GM19025 (cell line): Measurements from ENCODE around the gene EIF4G3.
"Not testable (repeated sequence)": the region's sequence is repeated elsewhere in the genome, so short reads cannot be mapped to it uniquely, and the experiment has no call there.

ENCODE experiments used
- ATAC-seq: cut with Tn5 transposase; IDR thresholded peaks from one replicate; pipeline ENCODE4 v1.9.1; 2021; ENCODE audit warnings: mild to moderate bottlenecking, low read depth, moderate library complexity; ENCODE audit not compliant: unreplicated experiment

EIF4G3 gene

DNA sequence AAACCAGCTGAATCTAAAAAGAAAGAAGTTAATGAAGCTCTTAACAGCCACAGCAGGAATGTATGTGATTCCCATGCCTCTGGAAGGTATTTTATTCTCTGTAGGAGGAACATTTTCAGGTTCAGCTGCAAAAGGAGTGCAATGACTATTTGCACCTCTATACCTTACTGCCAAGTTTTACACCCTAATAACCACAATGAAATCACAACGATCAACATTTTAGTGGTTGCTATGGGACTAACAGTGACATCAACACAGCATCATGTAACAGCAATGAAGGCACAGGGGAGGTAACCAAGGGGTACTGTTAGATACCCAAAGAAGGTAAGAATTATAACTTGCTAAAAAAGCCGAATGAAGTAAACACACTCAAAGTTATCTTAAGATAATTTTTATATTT is 273.3 kb downstream of the EIF4G3 start:
- no peak for ATAC-seq

DNA sequence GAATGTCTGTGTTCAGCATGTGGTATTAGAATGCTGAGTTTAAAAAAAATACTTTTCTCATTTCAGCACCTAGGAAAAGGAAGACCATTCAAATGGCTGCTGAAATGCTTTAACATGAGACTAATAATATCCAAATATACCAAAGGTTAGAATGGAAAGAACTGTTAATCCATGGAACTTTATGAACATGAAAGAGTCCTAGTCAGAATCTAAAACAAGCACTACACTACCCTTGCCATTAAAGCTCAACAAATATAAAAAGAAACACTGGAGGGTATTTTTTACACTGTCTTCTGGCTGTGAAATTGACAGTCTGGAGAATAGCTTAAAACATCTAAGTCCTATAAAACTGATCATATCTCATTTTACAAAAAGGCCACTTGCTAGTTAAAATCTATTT is 276.6 kb downstream of the EIF4G3 start:
- ATAC-seq: no peak

DNA sequence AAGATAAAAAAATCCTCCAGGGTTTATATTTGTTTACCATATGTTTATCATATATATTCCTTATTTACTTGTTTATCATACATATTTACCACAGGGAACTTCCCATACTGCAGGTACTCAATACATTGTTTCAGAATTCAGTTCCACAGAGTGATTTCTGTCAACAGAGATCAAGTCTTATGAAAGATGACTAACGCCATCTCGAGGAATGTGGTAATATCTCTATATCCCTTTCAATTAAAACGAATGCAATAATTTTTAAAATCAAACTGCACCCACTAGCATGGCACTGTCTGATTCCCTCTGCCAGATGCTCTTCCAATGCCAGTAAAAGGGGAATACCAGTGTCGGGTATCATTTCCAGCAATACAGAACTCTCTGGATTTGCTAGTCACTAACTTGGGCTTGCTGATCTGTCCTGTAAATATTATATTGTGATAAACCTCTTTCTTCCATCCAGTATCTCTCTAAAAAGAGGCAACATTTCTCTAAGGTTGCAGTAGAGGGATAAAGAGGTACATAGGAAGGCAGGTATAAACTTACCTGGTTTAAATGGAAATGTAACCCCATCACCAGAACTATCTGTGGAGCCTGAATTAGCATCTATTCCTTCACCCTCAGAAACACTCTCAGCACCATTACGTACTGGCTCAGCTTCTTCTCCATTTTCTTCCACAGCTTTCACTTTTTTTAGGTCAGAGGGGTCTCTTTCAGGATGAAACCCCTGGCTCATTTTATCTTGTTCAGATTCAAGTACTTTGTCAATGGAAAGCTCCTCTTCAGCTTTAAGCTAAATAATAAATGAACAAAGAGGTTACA is 277.3 kb downstream of the EIF4G3 start:
- ATAC-seq: no peak

DNA sequence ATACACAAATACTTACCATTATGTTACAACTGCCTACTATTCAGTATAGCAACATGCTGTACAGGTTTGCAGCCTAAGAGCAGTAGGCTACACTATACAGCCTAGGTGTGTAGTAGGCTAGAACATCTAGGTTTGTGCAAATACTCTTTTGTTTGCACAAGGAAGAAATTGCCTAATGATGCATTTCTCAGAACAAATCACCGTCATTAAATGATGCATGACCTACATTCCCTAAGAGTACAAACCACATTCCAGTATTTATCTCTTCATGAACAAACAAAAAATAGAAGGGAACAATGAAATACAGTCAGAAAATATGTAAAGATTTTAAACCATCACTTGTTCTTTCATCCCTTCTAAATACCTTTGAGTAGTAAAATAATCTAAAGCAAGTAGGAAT is 279.9 kb downstream of the EIF4G3 start:
- ATAC-seq: no peak

DNA sequence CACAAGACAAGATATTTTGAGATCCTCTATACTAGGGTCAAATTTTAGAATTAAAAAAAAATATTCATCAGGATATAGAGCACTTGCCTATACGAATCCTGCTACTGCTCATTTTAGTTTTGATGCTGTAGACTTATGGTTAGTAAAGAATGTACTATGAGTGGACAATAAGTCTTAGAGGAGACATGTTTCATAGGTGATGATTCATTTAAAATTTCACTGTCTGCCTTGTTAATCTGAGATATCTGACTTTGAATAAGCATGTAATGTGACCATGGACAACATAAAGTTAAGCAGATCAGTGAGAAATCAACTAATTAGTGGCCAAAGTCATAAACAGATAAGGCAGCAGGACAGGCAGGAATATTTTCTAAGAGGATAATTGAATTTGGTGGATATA is 282.8 kb downstream of the EIF4G3 start:
- ATAC-seq: no peak

DNA sequence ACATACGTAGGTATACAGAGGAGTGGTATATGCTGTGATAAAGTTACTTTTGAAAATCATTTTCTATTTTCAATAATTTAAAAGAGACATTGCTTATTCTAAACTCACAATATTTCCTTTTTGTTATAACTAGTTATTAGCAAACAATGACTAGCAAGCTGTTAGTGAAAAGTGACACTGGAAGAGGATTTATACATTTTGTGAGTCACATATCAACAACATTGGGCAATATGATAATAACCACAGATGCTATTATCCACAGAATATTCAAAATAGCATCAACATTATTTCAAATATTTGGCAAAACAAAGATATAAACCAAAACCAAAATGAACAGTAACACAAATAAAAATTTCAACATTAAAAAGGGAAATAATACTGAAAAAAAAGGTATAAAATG is 285.6 kb downstream of the EIF4G3 start:
- no peak for ATAC-seq

DNA sequence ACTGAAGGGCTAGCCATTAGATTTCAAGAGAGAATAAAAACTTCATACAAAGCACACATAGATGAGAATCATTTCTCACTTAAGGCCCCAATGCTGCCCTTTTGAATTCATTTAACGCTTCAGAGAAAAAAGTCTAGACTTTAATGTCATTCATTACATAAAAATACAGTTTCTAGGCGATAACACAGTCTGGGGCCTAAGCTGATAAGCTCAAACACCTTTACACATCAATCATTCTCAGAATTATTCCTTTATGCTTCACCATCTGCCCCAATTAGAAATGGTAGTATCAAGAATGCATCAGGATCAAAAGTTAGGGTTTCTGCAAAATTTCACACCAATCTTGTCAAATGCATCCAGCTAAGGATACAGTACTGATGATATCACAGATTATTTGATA is 289.5 kb downstream of the EIF4G3 start:
- no peak for ATAC-seq

DNA sequence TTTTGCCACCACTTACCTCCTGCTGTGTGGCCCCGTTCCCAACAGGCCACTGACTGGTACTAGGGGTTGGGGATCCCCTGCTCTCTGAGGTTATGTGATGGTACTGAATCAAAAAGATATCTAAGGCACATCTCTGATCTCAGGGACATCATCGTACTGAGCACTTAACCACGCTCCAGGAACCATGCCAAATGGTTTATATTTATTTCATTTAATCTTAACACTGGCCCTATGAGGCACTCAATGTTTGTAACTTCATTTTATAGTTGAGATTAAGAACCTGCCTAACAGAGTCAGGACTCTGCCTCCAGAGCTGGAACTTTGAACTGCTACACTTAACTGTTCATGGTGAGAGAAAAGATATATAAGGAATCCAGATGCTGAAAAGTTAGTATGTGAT is 291.6 kb downstream of the EIF4G3 start:
- no peak for ATAC-seq

DNA sequence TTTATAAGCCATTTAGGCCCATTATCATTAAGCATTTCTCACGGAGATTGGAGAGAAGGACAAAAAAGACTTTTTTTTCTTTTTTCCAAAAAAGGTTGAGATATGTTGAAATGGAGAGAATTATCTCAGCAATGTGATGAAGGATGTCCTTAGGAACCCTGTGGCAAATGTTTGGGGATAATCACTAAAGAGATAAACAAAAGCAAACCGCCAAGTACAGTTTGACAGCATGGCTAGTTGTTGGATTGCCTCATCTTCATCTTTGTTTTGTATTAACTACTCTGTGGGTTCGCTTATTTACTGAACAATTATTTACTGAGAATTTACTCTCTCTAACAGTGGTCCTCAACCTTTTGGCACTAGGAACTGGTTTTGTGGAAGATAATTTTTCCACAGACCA is 292.2 kb downstream of the EIF4G3 start:
- no peak for ATAC-seq

DNA sequence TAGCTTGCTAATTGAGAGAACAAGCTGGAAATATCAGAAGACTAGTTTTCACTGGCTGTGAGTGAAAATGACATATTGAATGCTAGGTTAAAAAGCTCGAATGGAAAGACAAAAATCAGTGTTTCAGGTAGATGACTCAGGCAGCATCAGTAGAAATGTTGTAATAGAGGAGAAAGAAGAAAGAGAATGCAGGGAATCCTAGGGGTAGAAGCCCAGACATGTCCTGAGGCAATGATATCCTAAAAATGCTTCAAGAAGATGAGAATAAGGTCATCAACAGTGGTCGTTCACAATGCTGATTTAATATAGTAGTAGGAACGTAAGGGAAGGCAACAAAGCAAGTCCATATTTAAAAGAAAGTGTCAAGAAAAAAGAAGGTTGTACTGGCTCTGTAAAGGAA is 292.9 kb downstream of the EIF4G3 start:
- ATAC-seq: no peak

DNA sequence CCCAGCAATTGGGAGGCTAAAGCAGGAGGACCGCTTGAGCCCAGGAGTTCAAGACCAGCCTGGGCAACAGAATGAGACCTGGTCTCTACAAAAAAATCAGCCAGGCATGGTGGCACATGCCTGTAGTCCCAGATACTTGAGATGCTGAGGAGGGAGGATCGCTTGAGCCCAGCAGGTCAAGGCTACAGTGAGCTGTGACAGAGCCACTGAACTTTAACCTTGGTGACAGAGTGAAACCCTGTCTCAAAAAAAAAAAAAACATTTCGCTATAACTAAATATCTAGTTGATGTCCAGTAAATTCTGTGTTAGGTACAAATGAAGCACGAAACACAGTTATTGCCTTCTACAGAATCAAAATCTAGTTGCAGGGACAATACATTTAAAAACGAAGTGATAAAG is 293.9 kb downstream of the EIF4G3 start:
- no peak for ATAC-seq

DNA sequence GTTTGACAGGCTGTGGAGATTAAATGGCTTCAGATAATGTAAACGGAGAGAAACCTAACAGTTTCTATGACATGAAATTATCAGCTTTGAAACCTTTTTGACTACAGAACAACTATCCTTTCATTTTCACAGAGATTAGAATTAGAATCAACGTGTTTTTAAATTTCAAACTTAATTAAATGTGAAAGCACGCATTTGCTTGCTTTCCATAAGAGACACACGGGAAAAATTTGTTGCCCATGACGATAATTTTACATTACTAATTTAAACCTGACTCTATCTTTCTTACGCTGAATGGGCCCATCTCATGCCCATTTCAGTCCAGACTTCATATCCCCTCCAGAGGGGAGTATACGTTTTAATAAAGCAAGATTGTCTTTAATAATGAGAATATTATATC is 297.9 kb downstream of the EIF4G3 start:
- no peak for ATAC-seq

DNA sequence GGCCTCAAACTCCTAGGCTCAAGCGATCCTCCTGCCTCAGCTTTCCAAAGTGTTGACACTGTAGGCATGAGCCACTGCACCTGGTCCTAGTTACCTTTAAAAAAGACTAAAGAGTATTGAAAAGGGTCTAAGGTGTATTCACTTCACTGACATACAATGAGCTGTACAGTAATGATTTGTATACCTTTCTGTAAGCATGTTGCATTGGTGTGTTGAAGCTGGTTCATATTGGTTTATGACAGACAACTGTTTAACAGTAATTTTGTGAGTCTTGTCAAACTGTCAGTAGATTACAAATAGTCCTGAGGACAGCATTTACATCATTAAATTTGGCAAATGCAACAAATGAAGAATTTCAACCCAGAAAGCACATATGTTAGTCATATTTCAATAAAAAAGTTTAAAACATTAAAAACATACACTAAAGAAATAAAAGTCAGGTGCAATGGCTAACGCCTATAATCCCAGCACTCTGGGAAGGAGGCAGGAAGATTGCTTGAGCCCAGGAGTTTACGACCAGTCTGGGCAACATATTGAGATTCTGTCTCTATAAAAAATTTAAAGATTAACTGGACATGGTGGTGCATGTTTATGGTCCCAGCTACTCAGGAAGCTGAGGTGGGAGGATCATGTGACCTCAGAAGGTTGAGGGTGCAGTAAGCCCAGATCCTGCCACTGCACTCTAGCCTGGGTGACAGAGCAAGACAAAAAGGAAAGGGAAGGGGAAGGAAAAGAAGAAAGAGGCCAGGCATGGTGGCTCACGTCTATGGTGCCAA is 301.3 kb downstream of the EIF4G3 start:
- no peak for ATAC-seq

DNA sequence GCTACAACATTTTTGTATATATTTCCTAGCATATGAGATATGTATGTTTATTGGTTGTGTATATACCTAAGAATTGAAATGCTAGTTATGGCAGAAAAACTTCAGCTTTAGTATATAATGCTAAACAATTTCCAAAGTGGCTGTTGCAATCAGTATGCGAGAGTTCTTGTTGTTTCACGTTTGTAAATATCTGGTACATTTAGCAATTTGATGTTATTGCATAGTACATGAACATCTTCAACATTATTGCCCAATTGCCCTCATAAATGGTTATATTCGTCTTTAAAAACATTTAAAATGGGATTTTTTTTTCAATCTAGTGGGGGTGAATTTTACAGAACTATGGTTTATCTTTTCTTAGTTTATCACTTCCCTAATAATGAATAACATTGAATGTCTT is 303.4 kb downstream of the EIF4G3 start:
- no peak for ATAC-seq

DNA sequence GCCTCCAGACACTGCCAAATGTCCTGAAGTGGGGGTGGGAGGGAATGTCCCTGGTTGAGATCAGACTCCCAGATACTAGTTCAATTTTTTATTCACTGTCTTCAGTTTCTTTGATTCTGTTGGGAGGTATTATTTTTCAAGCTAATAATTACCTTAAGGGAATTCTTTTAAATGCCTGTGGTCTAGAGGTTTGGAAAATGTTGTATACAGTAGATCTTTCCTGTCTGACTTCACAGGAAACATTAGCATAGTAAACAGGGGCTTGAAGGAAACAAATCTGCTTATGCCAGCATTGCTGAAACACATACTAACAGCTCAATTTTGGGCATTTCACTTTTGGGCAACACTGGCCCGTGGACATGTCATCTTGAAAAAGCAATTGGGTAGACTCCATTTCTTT is 305.3 kb downstream of the EIF4G3 start:
- no peak for ATAC-seq

DNA sequence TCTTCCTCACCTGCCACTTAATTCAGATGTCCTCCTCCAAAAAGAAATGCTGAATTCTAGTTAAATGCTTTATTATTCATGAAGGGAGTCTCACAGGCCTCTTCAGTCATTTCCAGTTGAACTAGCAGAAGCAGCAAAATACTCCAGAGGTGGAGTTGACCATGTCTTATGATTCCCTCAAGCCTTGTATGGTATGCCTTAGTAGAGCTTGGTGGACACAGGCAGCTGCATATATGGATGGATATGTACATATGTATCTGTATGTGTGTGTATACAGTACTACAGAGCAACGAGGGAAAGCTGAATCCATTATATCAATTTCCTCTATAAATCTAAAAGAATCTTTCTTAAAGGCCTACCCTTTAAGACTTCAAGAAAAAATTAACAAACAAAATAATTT is 306.0 kb downstream of the EIF4G3 start:
- no peak for ATAC-seq

DNA sequence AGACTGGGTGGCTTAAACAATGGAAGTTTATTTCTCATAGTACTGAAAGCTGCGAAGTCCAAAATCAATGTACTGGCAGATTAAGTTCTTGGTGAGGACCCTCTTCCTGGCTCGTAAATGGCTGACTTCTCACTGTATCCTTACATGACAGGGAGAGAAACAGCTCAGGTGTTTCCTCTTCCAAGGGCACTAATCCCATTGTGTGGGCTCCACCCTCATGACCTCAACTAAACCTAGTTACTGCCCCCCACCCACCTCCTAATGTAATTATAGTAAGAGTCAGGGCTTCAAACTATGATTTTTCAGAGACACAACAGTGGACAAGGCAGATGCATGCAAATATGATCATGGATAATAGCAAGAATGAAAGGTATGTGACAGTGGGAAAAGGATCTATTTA is 308.4 kb downstream of the EIF4G3 start:
- no peak for ATAC-seq

DNA sequence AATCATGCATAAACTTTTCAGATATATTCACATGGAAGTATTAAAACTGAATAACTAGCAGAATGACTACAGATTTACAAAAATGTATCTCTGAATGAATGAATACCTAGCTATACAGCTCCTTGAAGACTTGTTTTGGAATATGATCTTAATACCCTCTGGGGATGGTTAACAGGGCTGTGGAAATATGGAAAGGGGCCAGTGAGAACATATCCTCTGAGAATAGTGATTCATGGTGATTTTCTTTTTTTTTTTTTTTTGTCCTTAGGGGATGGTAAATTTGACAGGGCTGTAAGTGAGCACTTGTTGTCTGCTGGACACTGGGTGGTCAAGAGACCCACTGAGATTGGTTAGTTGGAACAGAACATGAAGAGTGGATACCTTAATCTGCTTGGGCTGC is 308.9 kb downstream of the EIF4G3 start:
- no peak for ATAC-seq

DNA sequence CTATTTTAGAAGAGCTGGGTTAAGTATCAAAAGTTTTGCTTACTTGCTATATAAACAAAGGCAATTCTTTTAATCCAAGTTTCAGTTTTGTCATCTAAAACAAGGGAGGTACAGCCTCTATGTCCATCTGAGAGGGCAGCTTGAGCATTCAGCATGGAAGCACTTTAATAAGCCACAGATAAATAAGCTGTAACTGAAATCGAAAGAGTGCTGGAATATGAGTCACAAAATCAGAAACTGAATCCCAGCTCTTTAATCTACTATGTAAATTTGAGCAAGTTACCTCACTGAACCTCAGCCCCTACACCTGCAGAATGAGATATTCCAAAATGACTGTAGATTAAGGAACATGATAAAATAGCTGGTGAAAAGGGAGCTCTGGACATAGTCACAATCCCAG is 309.6 kb downstream of the EIF4G3 start:
- no peak for ATAC-seq

DNA sequence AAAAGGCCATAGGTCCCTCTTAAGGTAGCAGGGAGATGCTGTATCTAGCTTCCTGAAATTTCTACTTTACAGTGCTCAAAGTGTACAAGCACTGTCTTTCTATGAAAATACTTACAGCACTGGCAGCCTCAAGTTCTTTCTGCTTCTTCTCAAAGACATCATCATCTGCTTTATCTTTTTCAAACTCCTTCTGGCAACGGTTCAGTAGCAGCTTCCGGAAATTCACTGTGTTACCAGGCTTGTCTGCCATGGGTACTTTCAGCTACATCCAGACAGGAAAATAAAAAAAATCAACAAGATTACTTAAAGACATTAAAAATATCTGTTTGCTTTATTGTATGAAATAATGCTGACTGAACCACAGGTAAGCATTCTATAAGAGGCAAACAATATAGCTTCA is 311.7 kb downstream of the EIF4G3 start:
- no peak for ATAC-seq

DNA sequence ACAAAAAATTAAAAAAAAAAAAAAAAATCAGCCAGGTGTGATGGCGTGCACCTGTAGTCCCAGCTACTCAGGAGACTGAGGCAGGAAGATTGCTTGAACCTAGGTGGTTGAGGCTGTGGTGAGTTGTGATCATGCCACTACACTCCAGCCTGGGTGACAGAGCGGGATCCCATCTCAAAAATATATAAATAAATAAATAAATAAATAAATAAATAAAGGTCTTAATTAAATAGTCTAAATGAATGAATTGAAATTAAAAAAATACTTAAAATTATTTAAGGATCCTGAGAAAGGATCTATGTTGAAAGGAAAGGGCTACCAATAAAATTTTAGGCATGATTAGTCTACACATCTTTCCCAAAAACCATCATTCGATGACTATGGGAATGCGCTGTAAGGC is 322.2 kb downstream of the EIF4G3 start:
- ATAC-seq: no peak

DNA sequence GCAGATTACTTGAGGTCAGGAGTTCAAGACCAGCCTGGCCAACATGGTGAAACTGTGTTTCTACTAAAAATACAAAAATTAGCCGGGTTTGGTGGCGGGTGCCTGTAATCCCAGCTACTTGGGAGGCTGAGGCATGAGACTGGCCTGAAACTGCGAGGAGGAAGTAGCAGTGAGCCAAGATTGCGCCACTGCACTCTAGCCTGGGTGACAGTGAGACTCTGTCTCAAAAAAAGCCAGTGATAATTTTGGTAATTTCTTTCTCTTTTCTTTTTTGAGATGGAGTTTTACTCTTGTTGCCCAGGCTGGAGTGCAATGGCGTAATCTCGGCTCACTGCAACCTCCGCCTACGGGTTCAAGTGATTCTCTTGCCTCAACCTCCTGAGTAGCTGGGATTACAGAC is 324.9 kb downstream of the EIF4G3 start:
- not testable (repeated sequence) for ATAC-seq
